PC-9 (cell line): ENCODE data around the gene TAF6L. TPM values are rescaled to one million over a fixed set of nuclear protein-coding genes. Genes with fewer than 3 reads are reported as not detected.

ENCODE experiments used
- BruUV-seq: library from RNA; stranded (reverse); fragments of 400-500 nt; replicated peaks from 2 replicates; lab custom pipeline; 2021; lab: Mats Ljungman, UMichigan
- CTCF ChIA-PET: fragments of 300-600 bp; sonication (Branson Sonifier 250); formaldehyde crosslinking; loops from one replicate; lab custom pipeline; 2022; ENCODE audit warnings: antibody characterized with exemption; lab: Charles Lee
- POLR2A ChIA-PET: fragments of 300-600 bp; sonication (Branson Sonifier 250); formaldehyde crosslinking; loops from one replicate; lab custom pipeline; 2022; ENCODE audit warnings: antibody characterized with exemption; ENCODE audit not compliant: unreplicated experiment; lab: Charles Lee
- DNase-seq, 2 experiments: peaks; one replicate each; pipeline versions ENCODE4 v3.0.0 to v3.0.0-alpha.2; 2015 to 2022; ENCODE audit warnings: mixed read lengths in 1 of 2
- H2AFZ ChIP-seq: fragments of 200-600 bp; sonication (generic); 2 replicates; pipeline ENCODE4 v1.8.1; 2017; ENCODE audit warnings: antibody characterized with exemption
- H3F3A ChIP-seq: fragments of 200-600 bp; sonication (generic); 2 replicates; pipeline ENCODE4 v1.8.1; 2017; ENCODE audit warnings: antibody characterized with exemption, mild to moderate bottlenecking, low read depth; ENCODE audit not compliant: insufficient read depth
- H3K27ac ChIP-seq: fragments of 200-600 bp; sonication (generic); 2 replicates; pipeline ENCODE4 v1.6.1; 2016; ENCODE audit warnings: mixed run types
- H3K27me3 ChIP-seq: fragments of 200-600 bp; sonication (generic); 2 replicates; pipeline ENCODE4 v1.6.1; 2016; ENCODE audit warnings: low read depth, mixed run types; ENCODE audit not compliant: insufficient read depth
- H3K36me3 ChIP-seq: fragments of 200-600 bp; sonication (generic); 2 replicates; pipeline ENCODE4 v1.6.1; 2016; ENCODE audit warnings: low read depth, mixed run types
- H3K4me1 ChIP-seq: fragments of 200-600 bp; sonication (generic); replicated peaks from 2 replicates; pipeline ENCODE4 v1.6.1; 2016; ENCODE audit warnings: mixed run types; ENCODE audit not compliant: insufficient read depth
- H3K4me2 ChIP-seq: fragments of 200-600 bp; sonication (generic); 2 replicates; pipeline ENCODE4 v1.6.1; 2017; ENCODE audit warnings: mixed run types
- H3K4me3 ChIP-seq: fragments of 200-600 bp; sonication (generic); 2 replicates; pipeline ENCODE4 v1.6.1; 2016; ENCODE audit warnings: mixed run types
- H3K79me2 ChIP-seq: fragments of 200-600 bp; sonication (generic); 2 replicates; pipeline ENCODE4 v1.6.1; 2017; ENCODE audit warnings: low read depth, mixed run types
- H3K9me2 ChIP-seq: fragments of 200-600 bp; sonication (generic); 2 replicates; pipeline ENCODE4 v1.8.1; 2017; ENCODE audit warnings: mild to moderate bottlenecking; ENCODE audit not compliant: insufficient read depth
- H3K9me3 ChIP-seq: fragments of 200-600 bp; sonication (generic); 2 replicates; pipeline ENCODE4 v1.8.1; 2016; ENCODE audit warnings: low read depth; ENCODE audit not compliant: insufficient read depth
- H4K20me1 ChIP-seq: fragments of 200-600 bp; sonication (generic); 2 replicates; pipeline ENCODE4 v1.8.1; 2017; ENCODE audit not compliant: insufficient read depth
- CTCF ChIP-seq: fragments of 200-600 bp; sonication (generic); conservative IDR thresholded peaks from 2 replicates; pipeline ENCODE4 v1.6.1; 2017; ENCODE audit warnings: mixed run types, antibody characterized with exemption, mild to moderate bottlenecking, moderate library complexity
- EZH2 ChIP-seq: fragments of 200-600 bp; sonication (generic); IDR thresholded peaks from 2 replicates; pipeline ENCODE4 v1.8.0; 2017; ENCODE audit warnings: antibody characterized with exemption, low read depth
- intact Hi-C: fragments of 100-400 bp; cut with micrococcal nuclease; formaldehyde crosslinking; loops from one replicate; pipeline ENCODE4 v1.10.0; 2022; ENCODE audit not compliant: unreplicated experiment
- total RNA-seq: library from RNA; stranded (reverse); gene quantifications from 2 replicates; pipeline ENCODE4 v1.2.3, GENCODE V29; 2021

TAF6L gene
- total RNA-seq, 1 experiment from 2014 or later = 31.2 TPM

DNA sequence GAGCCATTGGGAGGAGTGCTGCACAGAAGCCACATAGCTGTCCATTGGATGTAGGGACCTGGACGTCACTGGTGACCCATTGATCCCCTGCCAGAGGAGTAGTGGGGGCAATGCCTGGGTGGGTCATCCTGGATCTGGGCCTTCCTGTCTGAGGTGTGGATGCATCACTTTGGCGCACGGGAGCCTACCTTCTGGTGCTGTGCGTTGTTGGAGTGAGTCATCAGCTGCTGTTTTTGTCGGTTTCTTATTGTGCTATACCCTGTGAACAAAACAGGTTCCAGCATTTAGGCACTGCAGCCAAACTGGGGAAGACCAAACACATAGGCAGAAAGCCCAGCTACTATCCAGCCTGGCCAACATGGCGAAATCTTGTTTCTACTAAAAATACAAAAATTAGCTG, 3.2 kb downstream of the TAF6L start:
- intact Hi-C loops = no loop called here
- H3K27me3 ChIP-seq = no peaks in the 10 kb centered on the region
- no peak overlapping the region for H2AFZ ChIP-seq
- ChIA-PET CTCF (interaction anchor here (0.6 to 1.4 kb wide), 2 partner anchors 12 to 1002 kb away, joined by 4 to 18 read pairs; no protein-coding TSS in a partner anchor), POLR2A (no interaction called here)
- H3K79me2 ChIP-seq = peaks cover 23% of the 10 kb centered on the region
- no peaks in the 10 kb centered on the region for H4K20me1 ChIP-seq
- H3K4me1 ChIP-seq = peaks cover 14% of the 10 kb centered on the region
- TF ChIP-seq EZH2 (no peak), CTCF (no peak)
- no TSS peak for BruUV-seq
- DNase-seq = no peak
- H3K36me3 ChIP-seq = 0 out of 2 replicates have a peak, but pooled peaks cover 6% of the 10 kb centered on the region
- H3K9me3 ChIP-seq = no peaks in the 10 kb centered on the region
- no peaks in the 10 kb centered on the region for H3K9me2 ChIP-seq
- H3K4me3 ChIP-seq = no peak overlapping the region
- H3K4me2 ChIP-seq = no peak overlapping the region
- peaks cover 31% of the 10 kb centered on the region for H3F3A ChIP-seq
- H3K27ac ChIP-seq = no peak overlapping the region

- peaks cover 11% of the 10 kb centered on the region for H3K4me1 ChIP-seq
- H3K27ac ChIP-seq = no peak overlapping the region
- H3K79me2 ChIP-seq = peaks cover 23% of the 10 kb centered on the region
- no peaks in the 10 kb centered on the region for H3K9me3 ChIP-seq
- intact Hi-C loops = no loop called here
- H3K4me2 ChIP-seq = no peak overlapping the region
- CTCF ChIA-PET = interaction anchor here (1.4 kb wide), 1 partner anchor 11 kb away, joined by 18 read pairs; no protein-coding TSS in a partner anchor
- H4K20me1 ChIP-seq = no peaks in the 10 kb centered on the region
- TF ChIP-seq EZH2 (no peak), CTCF (no peak)
- no peak for DNase-seq
- H3K9me2 ChIP-seq = no peaks in the 10 kb centered on the region
- POLR2A ChIA-PET = no interaction called here
- H3F3A ChIP-seq = peaks cover 19% of the 10 kb centered on the region
- 0 out of 2 replicates have a peak, but pooled peaks cover 6% of the 10 kb centered on the region for H3K36me3 ChIP-seq
- no peak overlapping the region for H2AFZ ChIP-seq
- BruUV-seq = no TSS peak
- no peaks in the 10 kb centered on the region for H3K27me3 ChIP-seq
- no peak overlapping the region for H3K4me3 ChIP-seq
These were observed 4.5 kb downstream of the TAF6L start for GRCh38 chr11:62775646-62776045.

- CTCF ChIA-PET = interaction anchor here (0.6 kb wide), 1 partner anchor 11 kb away, joined by 4 read pairs; no protein-coding TSS in a partner anchor
These were observed 6.2 kb downstream of the TAF6L start for GRCh38 chr11:62777389-62777788.

More at GRCh38 chr11:62777389-62777788, 6.2 kb downstream of the TAF6L start:
- BruUV-seq = no TSS peak
- H3K4me3 ChIP-seq = no peak overlapping the region
- no peaks in the 10 kb centered on the region for H3K27me3 ChIP-seq
- TF ChIP-seq EZH2 = no peak
- no peak for TF ChIP-seq CTCF
- peaks cover 15% of the 10 kb centered on the region for H3K79me2 ChIP-seq
- intact Hi-C loops = no loop called here
- H3K27ac ChIP-seq = no peak overlapping the region
- peaks cover 4% of the 10 kb centered on the region; the same call in 1 of the 2 replicates for H3K4me1 ChIP-seq
- H3F3A ChIP-seq = peaks cover 10% of the 10 kb centered on the region; the same call in 1 of the 2 replicates
- no peaks in the 10 kb centered on the region for H4K20me1 ChIP-seq
- H3K9me2 ChIP-seq = no peaks in the 10 kb centered on the region
- H3K4me2 ChIP-seq = no peak overlapping the region
- no peaks in the 10 kb centered on the region for H3K9me3 ChIP-seq
- H3K36me3 ChIP-seq = 0 out of 2 replicates have a peak, but pooled peaks cover 6% of the 10 kb centered on the region
- no peak for DNase-seq
- no peak overlapping the region for H2AFZ ChIP-seq
- POLR2A ChIA-PET = no interaction called here
